ENCODE results near the gene SLC22A23. TPM values are rescaled to one million over a fixed set of nuclear protein-coding genes. Genes with fewer than 3 reads are reported as not detected.

SLC22A23 gene
- total RNA-seq, 1 donor from 2014 or later, result 5.6 TPM

- intact Hi-C loops (cut with DNase I), result loop anchor here (2.0 to 5.0 kb wide), 2 partner anchors 179 to 709 kb away; partner anchors contain the start of gene SLC22A23
- ATAC-seq (no peak), DNase-seq (ENCODE audit: missing footprints) (no peak)
Measured at GRCh38 chr6:3277851-3278416, 178.9 kb downstream of the SLC22A23 start.

- DNase-seq (ENCODE audit: missing footprints) (no peak), ATAC-seq (no peak)
- intact Hi-C loops (cut with DNase I), result loop anchor here (5.0 kb wide), 1 partner anchor 710 kb away; no protein-coding TSS in a partner anchor
Measured at GRCh38 chr6:3277251-3277650, 179.6 kb downstream of the SLC22A23 start.

GRCh38 chr6:3276174-3277167 is 180.4 kb downstream of the SLC22A23 start:
- DNase-seq (ENCODE audit: missing footprints) (no peak), ATAC-seq (no peak)
- intact Hi-C loops (cut with DNase I), result loop anchor here (5.0 kb wide), 1 partner anchor 711 kb away; no protein-coding TSS in a partner anchor

- intact Hi-C loops (cut with DNase I), result no loop called here
- no peak for ATAC-seq
- no peak for DNase-seq (ENCODE audit: missing footprints)
Measured at GRCh38 chr6:3273707-3274521, 182.9 kb downstream of the SLC22A23 start.

- peak; percentile 49 for DNase-seq (ENCODE audit: missing footprints)
- intact Hi-C loops (cut with DNase I), result no loop called here
Measured at GRCh38 chr6:3272911-3273547, 183.8 kb downstream of the SLC22A23 start.

GRCh38 chr6:3271756-3272155 is 185.1 kb downstream of the SLC22A23 start:
- peak; percentile 33 for DNase-seq (ENCODE audit: missing footprints)
- intact Hi-C loops (cut with DNase I), result no loop called here

More at GRCh38 chr6:3272911-3273547, 183.8 kb downstream of the SLC22A23 start:
- ATAC-seq, result no peak

GRCh38 chr6:3270258-3270657 is 186.6 kb downstream of the SLC22A23 start:
- DNase-seq (ENCODE audit: missing footprints) (peak; percentile 27), ATAC-seq (no peak)
- intact Hi-C loops (cut with DNase I), result no loop called here

More at GRCh38 chr6:3271756-3272155, 185.1 kb downstream of the SLC22A23 start:
- ATAC-seq, result no peak

GRCh38 chr6:3269281-3269975 is 187.4 kb downstream of the SLC22A23 start:
- intact Hi-C loops (cut with DNase I), result no loop called here
- DNase-seq (ENCODE audit: missing footprints) (peak; percentile 22), ATAC-seq (no peak)

- intact Hi-C loops (cut with DNase I), result no loop called here
- ATAC-seq, result no peak
- peak; percentile 52 for DNase-seq (ENCODE audit: missing footprints)
Measured at GRCh38 chr6:3268680-3269079, 188.2 kb downstream of the SLC22A23 start.

- intact Hi-C loops (cut with DNase I), result no loop called here
- ATAC-seq, result no peak
- peak; percentile 9 for DNase-seq (ENCODE audit: missing footprints)
Measured at GRCh38 chr6:3267162-3267561, 189.7 kb downstream of the SLC22A23 start.

- peak; percentile 27 for DNase-seq (ENCODE audit: missing footprints)
- ATAC-seq, result no peak
- intact Hi-C loops (cut with DNase I), result no loop called here
Measured at GRCh38 chr6:3266170-3266569, 190.7 kb downstream of the SLC22A23 start.

- ATAC-seq (no peak), DNase-seq (ENCODE audit: missing footprints) (peak; percentile 14)
- intact Hi-C loops (cut with DNase I), result no loop called here
Measured at GRCh38 chr6:3265671-3266070, 191.2 kb downstream of the SLC22A23 start.

GRCh38 chr6:3264356-3264755 is 192.5 kb downstream of the SLC22A23 start:
- DNase-seq (ENCODE audit: missing footprints) (no peak), ATAC-seq (no peak)
- intact Hi-C loops (cut with DNase I), result no loop called here

GRCh38 chr6:3263096-3263495 is 193.8 kb downstream of the SLC22A23 start:
- ATAC-seq (no peak), DNase-seq (ENCODE audit: missing footprints) (peak; percentile 57)
- intact Hi-C loops (cut with DNase I), result no loop called here

GRCh38 chr6:3261921-3262320 is 194.9 kb downstream of the SLC22A23 start:
- DNase-seq (ENCODE audit: missing footprints), result no peak
- intact Hi-C loops (cut with DNase I), result no loop called here
- no peak for ATAC-seq

- no peak for DNase-seq (ENCODE audit: missing footprints)
- intact Hi-C loops (cut with DNase I), result no loop called here
Measured at GRCh38 chr6:3261518-3261820, 195.4 kb downstream of the SLC22A23 start.

GRCh38 chr6:3260772-3261517 is 195.9 kb downstream of the SLC22A23 start:
- intact Hi-C loops (cut with DNase I), result no loop called here
- ATAC-seq, result no peak
- DNase-seq (ENCODE audit: missing footprints), result no peak

More at GRCh38 chr6:3261518-3261820, 195.4 kb downstream of the SLC22A23 start:
- no peak for ATAC-seq

Data from Right ventricle myocardium inferior (tissue), 1 donor.